ENCODE data around the gene SHD. TPM values are rescaled to one million over a fixed set of nuclear protein-coding genes. Genes with fewer than 3 reads are reported as not detected.

Gene SHD
- polyA plus RNA-seq, 1 donor from 2014 or later: not detected

- peaks cover 9% of the 10 kb centered on the region for H3K27me3 Mint-ChIP-seq
- H3K4me3 Mint-ChIP-seq: peak overlapping the region in 2 of 4 donors; percentile 64 to 74
- H3K4me1 Mint-ChIP-seq: peaks cover 0 to 3% (median 0%) of the 10 kb centered on the region in 3 donors
- no peaks in the 10 kb centered on the region for H3K9me3 Mint-ChIP-seq
- H3K36me3 Mint-ChIP-seq: no peaks in the 10 kb centered on the region
- no peak overlapping the region for H3K27ac Mint-ChIP-seq
Measured at GRCh38 chr19:4301590-4302242, 22.6 kb downstream of the SHD start.

GRCh38 chr19:4302243-4302640 is 23.2 kb downstream of the SHD start, which contains the start of gene TMIGD2:
TSS of gene TMIGD2 (minus strand) at chr19:4302389. CDS start at chr19:4302385, 4 bp downstream.
- H3K4me1 Mint-ChIP-seq: peaks cover 0 to 3% (median 0%) of the 10 kb centered on the region in 3 donors
- H3K9me3 Mint-ChIP-seq: no peaks in the 10 kb centered on the region
- no peaks in the 10 kb centered on the region for H3K36me3 Mint-ChIP-seq
- H3K4me3 Mint-ChIP-seq: peak within 1 kb of the TSS in 2 of 4 donors; percentile 64 to 74
- H3K27me3 Mint-ChIP-seq: peaks cover 9% of the 10 kb centered on the region
- H3K27ac Mint-ChIP-seq: no peak within 1 kb of the TSS

- Mint-ChIP-seq H3K27me3 (peaks cover 9% of the 10 kb centered on the region), H3K36me3 (no peaks in the 10 kb centered on the region), H3K4me3 (peak overlapping the region in 2 of 4 donors; percentile 76 to 88), H3K27ac (peak overlapping the region in 1 of 3 donors; percentile 81), H3K4me1 (peaks cover 0 to 3% (median 0%) of the 10 kb centered on the region in 3 donors), H3K9me3 (no peaks in the 10 kb centered on the region)
Measured at GRCh38 chr19:4303819-4304537, 24.9 kb downstream of the SHD start.

GRCh38 chr19:4304538-4305256 is 25.6 kb downstream of the SHD start, which contains the start of gene FSD1:
TSS of gene FSD1 (plus strand) at chr19:4304598. CDS start at chr19:4304747, 149 bp downstream.
- peaks cover 9% of the 10 kb centered on the region for H3K27me3 Mint-ChIP-seq
- H3K27ac Mint-ChIP-seq: peak within 1 kb of the TSS in 2 of 3 donors; percentile 50 to 81

DNA sequence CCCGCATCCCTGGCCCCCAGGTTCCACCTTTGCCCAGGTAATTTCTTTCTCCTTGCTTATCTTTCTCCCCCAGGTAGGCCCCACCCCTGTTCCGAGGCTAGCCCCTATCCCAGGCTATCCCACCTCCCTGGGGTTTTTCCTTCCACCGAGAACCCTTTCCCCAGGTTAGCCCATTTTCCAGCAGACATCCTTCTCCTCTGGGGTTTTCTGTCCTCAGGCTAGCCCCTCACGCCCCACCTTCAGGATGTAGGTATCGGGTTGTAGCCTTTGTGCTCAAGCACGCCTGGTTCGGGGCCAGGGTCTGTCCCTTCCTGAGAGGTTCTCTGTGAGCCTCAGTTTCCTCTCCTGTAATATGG is 26.2 kb downstream of the SHD start:
- Mint-ChIP-seq H3K27ac (peak overlapping the region in 1 of 3 donors; percentile 50), H3K27me3 (peaks cover 9% of the 10 kb centered on the region), H3K4me1 (peaks cover 0 to 3% (median 0%) of the 10 kb centered on the region in 3 donors), H3K4me3 (peak overlapping the region in 2 of 4 donors; percentile 79 to 82), H3K36me3 (no peaks in the 10 kb centered on the region), H3K9me3 (no peaks in the 10 kb centered on the region)

More at GRCh38 chr19:4304538-4305256, 25.6 kb downstream of the SHD start, which contains the start of gene FSD1:
- Mint-ChIP-seq H3K9me3 (no peaks in the 10 kb centered on the region), H3K4me3 (peak within 1 kb of the TSS in 2 of 4 donors; percentile 82 to 88), H3K36me3 (no peaks in the 10 kb centered on the region), H3K4me1 (peaks cover 0 to 3% (median 0%) of the 10 kb centered on the region in 3 donors)

GRCh38 chr19:4305659-4306058 is 26.6 kb downstream of the SHD start:
- H3K27me3 Mint-ChIP-seq: peaks cover 7% of the 10 kb centered on the region
- no peaks in the 10 kb centered on the region for H3K9me3 Mint-ChIP-seq
- peak overlapping the region in 1 of 4 donors; percentile 79 for H3K4me3 Mint-ChIP-seq
- H3K36me3 Mint-ChIP-seq: no peaks in the 10 kb centered on the region
- H3K4me1 Mint-ChIP-seq: peaks cover 0 to 3% (median 0%) of the 10 kb centered on the region in 3 donors
- H3K27ac Mint-ChIP-seq: peak overlapping the region in 1 of 3 donors; percentile 50

- Mint-ChIP-seq H3K27ac (no peak overlapping the region), H3K36me3 (no peaks in the 10 kb centered on the region)
Measured at GRCh38 chr19:4310247-4311121, 31.4 kb downstream of the SHD start.

GRCh38 chr19:4313847-4314490 is 34.9 kb downstream of the SHD start:
- no peak overlapping the region for H3K4me3 Mint-ChIP-seq
- no peaks in the 10 kb centered on the region for H3K4me1 Mint-ChIP-seq
- H3K27ac Mint-ChIP-seq: no peak overlapping the region
- H3K9me3 Mint-ChIP-seq: no peaks in the 10 kb centered on the region
- H3K27me3 Mint-ChIP-seq: no peaks in the 10 kb centered on the region
- no peaks in the 10 kb centered on the region for H3K36me3 Mint-ChIP-seq

More at GRCh38 chr19:4310247-4311121, 31.4 kb downstream of the SHD start:
- Mint-ChIP-seq H3K4me1 (no peaks in the 10 kb centered on the region), H3K27me3 (no peaks in the 10 kb centered on the region), H3K9me3 (no peaks in the 10 kb centered on the region), H3K4me3 (no peak overlapping the region)

DNA sequence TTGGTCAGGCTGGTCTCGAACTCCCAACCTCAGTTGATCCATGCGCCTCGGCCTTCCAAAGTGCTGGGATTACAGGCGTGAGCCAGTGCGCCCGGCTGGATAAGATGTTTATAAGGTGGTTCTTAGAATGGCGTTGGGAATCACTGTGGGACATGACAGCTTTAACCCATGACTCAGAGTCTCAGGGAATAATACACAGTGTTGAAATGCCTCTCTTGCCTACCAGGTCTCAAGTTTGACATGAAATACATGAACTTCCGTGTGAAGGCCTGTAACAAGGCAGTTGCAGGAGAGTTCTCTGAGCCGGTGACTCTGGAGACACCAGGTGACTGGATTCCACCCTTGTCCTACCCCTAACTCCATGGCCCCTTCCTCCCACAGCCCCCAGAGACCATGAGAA is 37.9 kb downstream of the SHD start:
- no peaks in the 10 kb centered on the region for H3K36me3 Mint-ChIP-seq
- H3K4me3 Mint-ChIP-seq: no peak overlapping the region
- no peaks in the 10 kb centered on the region for H3K9me3 Mint-ChIP-seq
- no peak overlapping the region for H3K27ac Mint-ChIP-seq
- H3K27me3 Mint-ChIP-seq: no peaks in the 10 kb centered on the region
- no peaks in the 10 kb centered on the region for H3K4me1 Mint-ChIP-seq

- Mint-ChIP-seq H3K36me3 (no peaks in the 10 kb centered on the region), H3K9me3 (no peaks in the 10 kb centered on the region), H3K4me3 (peak overlapping the region in 1 of 4 donors; percentile 47), H3K27ac (no peak overlapping the region), H3K4me1 (no peaks in the 10 kb centered on the region), H3K27me3 (no peaks in the 10 kb centered on the region)
Measured at GRCh38 chr19:4318460-4318859, 39.4 kb downstream of the SHD start.

- H3K9me3 Mint-ChIP-seq: no peaks in the 10 kb centered on the region
- no peaks in the 10 kb centered on the region for H3K36me3 Mint-ChIP-seq
- no peak overlapping the region for H3K27ac Mint-ChIP-seq
- H3K27me3 Mint-ChIP-seq: no peaks in the 10 kb centered on the region
- H3K4me3 Mint-ChIP-seq: no peak overlapping the region
- H3K4me1 Mint-ChIP-seq: no peaks in the 10 kb centered on the region
Measured at GRCh38 chr19:4319067-4319718, 40.1 kb downstream of the SHD start.

- no peaks in the 10 kb centered on the region for H3K36me3 Mint-ChIP-seq
- H3K4me3 Mint-ChIP-seq: no peak overlapping the region
- no peaks in the 10 kb centered on the region for H3K9me3 Mint-ChIP-seq
- no peak overlapping the region for H3K27ac Mint-ChIP-seq
- no peaks in the 10 kb centered on the region for H3K4me1 Mint-ChIP-seq
- H3K27me3 Mint-ChIP-seq: no peaks in the 10 kb centered on the region
Measured at GRCh38 chr19:4320419-4320818, 41.4 kb downstream of the SHD start.

DNA sequence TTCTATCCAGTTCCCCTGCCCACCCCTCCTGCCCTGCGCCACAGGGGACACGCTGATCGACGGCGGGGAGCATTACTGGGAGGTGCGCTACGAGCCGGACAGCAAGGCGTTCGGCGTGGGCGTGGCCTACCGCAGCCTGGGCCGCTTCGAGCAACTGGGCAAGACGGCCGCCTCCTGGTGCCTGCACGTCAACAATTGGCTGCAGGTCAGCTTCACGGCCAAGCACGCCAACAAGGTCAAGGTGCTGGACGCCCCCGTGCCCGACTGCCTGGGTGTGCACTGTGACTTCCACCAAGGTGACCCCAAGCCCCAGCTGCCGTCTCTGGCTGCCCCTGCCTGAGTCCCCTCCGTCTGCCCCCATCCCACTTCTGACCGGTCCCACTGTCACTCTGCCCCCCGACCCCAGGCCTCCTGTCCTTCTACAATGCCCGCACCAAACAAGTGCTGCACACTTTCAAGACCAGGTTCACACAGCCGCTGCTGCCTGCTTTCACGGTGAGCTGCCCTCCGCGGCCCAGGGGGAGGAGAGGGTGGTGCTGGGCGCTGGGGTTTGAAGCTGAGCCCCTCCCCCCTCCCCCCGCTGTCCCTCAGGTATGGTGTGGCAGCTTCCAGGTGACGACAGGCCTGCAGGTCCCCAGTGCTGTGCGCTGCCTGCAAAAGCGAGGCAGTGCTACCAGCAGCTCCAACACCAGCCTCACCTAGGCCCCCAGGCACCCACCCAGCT is 44.0 kb downstream of the SHD start:
- H3K4me1 Mint-ChIP-seq: peaks cover 5 to 10% (median 6%) of the 10 kb centered on the region in 3 donors
- no peaks in the 10 kb centered on the region for H3K36me3 Mint-ChIP-seq
- peaks cover 8% of the 10 kb centered on the region for H3K27me3 Mint-ChIP-seq
- H3K4me3 Mint-ChIP-seq: peak overlapping the region in 1 of 4 donors; percentile 49
- H3K27ac Mint-ChIP-seq: no peak overlapping the region
- H3K9me3 Mint-ChIP-seq: no peaks in the 10 kb centered on the region

All from IgD-negative memory B cell (primary cell).